Coronary artery (tissue), 2 donors: ENCODE results near the gene EN2.

Experiments used
- DNase-seq: peaks from one replicate; pipeline ENCODE4 v3.0.0-alpha.2; 2017; ENCODE audit warnings: low spot score
- H3K27ac ChIP-seq, 2 donors: fragments of 200-600 bp; sonication (generic); one replicate each; pipeline ENCODE4 v1.5.1; 2016 to 2019
- H3K4me3 ChIP-seq: fragments of 200-600 bp; sonication (generic); 2 replicates; pipeline ENCODE4 v1.5.1; 2016; ENCODE audit warnings: mild to moderate bottlenecking, moderate library complexity
- TF ChIP-seq, protein P1 (sequence below): fragments of 200-600 bp; sonication (generic); IDR thresholded peaks from one replicate; pipeline ENCODE4 v1.5.1; 2019; ENCODE audit warnings: antibody characterized with exemption

Gene EN2

GRCh38 chr7:155462163-155462735 lies 4.3 kb downstream of the EN2 start:
- Histone ChIP-seq H3K4me3 (no peak overlapping the region), H3K27ac (no peak overlapping the region)
- DNase-seq: no peak
- TF ChIP-seq, protein P1, sequence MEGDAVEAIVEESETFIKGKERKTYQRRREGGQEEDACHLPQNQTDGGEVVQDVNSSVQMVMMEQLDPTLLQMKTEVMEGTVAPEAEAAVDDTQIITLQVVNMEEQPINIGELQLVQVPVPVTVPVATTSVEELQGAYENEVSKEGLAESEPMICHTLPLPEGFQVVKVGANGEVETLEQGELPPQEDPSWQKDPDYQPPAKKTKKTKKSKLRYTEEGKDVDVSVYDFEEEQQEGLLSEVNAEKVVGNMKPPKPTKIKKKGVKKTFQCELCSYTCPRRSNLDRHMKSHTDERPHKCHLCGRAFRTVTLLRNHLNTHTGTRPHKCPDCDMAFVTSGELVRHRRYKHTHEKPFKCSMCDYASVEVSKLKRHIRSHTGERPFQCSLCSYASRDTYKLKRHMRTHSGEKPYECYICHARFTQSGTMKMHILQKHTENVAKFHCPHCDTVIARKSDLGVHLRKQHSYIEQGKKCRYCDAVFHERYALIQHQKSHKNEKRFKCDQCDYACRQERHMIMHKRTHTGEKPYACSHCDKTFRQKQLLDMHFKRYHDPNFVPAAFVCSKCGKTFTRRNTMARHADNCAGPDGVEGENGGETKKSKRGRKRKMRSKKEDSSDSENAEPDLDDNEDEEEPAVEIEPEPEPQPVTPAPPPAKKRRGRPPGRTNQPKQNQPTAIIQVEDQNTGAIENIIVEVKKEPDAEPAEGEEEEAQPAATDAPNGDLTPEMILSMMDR: no peak

DNA sequence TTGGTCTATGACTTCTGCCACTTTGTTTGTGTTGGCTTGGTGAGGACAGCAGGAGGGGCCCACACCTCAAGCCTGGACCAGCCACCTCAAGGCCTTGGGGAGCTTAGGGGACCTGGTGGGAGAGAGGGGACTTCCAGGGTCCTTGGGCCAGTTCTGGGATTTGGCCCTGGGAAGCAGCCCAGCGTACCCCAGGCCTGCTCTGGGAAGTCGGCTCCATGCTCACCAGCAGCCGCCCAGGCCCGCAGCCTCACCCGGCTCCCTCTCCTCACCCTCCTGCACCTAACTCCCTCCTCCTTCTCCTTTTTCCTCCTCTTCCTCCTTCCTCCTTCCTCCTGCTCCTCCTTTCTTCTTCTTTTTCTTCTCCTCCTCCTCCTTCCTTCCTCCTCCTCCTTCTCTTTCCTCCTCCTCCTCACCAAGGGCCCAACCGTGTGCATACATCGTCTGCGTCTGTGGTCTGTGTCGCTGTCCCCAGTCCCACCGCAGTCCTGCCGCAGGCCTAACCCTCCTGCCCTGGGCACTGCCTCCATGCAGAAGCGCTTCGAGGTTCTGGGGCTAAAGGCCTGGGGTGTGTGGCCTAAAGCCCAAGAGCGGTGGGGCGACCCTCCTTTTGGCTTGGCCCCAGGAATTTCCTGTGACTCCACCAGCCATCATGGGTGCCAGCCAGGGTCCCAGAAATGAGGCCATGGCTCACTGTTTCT lies 5.3 kb downstream of the EN2 start:
- Histone ChIP-seq H3K27ac (no peak overlapping the region), H3K4me3 (no peak overlapping the region)
- TF ChIP-seq, protein P1: no peak
- DNase-seq: no peak

DNA sequence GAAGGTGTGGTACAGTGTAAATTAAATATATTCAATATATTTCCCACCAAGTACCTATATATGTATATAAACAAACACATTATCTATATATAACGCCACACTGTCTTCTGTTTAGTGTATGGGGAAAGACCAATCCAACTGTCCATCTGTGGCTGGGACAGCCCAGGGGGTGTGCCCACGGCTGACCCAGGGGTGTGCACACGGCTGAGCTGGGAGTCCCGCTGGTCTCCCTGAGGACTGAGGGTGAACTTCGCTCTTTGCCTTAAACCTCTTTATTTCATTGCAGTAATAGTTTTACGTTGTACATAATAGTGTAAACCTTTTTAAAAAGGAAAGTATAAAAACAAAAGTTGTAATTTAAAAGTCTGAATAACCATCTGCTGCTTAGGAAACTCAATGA lies 6.3 kb downstream of the EN2 start:
- DNase-seq: no peak
- H3K27ac ChIP-seq: no peak overlapping the region
- TF ChIP-seq, protein P1: no peak
- no peak overlapping the region for H3K4me3 ChIP-seq

GRCh38 chr7:155464948-155465739 lies 7.2 kb downstream of the EN2 start:
- TF ChIP-seq, protein P1: no peak
- H3K4me3 ChIP-seq: no peak overlapping the region
- DNase-seq: no peak

DNA sequence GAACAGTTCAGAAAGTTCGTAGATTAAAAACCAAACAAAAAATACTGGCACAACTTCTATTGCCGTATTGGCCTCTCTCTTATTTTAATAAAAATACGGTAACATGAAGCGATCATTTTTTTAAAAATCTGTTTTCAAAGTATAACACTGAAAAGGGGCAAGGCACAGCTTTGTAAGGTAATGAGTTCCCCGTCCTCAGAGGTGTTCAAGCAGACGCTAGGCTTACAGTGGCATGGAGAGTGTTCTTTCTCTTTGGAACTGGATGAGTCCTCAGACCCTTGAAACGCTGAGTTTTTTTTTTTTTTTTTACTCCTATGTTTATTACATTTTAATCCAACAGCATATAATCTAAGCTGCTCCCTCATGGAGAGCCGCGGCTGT lies 7.8 kb downstream of the EN2 start:
- TF ChIP-seq, protein P1: no peak
- Histone ChIP-seq H3K4me3 (no peak overlapping the region), H3K27ac (no peak overlapping the region)
- no peak for DNase-seq

More at GRCh38 chr7:155464948-155465739, 7.2 kb downstream of the EN2 start:
- no peak overlapping the region for H3K27ac ChIP-seq

DNA sequence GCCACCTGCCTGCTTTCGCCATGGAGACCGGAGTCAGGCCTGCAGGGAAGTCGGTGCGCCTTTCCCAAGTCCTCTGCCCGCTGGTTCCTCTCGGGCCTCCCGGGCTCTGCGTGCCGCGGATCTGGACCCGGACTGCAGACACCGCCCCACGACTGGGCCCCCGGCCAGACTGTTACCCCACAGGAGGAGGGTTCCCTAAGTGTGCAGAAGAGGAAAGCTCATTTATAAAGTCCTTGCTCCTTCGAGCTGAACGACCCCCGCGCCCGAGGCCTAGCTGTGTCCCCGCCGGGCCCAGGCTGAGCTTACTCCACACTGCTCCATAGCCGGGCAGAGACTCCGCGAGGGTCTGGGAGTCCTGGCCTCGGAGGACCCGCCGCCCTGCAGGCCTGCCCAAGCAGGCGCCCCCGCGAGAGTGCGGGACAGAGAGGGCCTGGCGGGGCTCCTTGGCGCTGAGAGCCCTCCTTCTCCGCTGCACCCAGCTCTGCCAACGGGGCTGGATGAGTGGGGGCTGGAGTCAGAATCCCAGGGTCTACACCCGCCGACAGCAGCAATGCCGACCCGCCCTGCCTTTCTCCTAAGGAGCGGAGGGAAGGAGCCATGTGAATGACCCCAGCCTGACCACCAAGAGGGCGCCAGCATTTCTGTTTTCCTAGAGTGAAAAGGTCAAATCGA lies 8.3 kb downstream of the EN2 start:
- no peak for DNase-seq
- H3K4me3 ChIP-seq: peak overlapping the region; percentile 44
- no peak overlapping the region for H3K27ac ChIP-seq
- TF ChIP-seq, protein P1: no peak
